ENCODE measurements around the gene CHST12.

DNA sequence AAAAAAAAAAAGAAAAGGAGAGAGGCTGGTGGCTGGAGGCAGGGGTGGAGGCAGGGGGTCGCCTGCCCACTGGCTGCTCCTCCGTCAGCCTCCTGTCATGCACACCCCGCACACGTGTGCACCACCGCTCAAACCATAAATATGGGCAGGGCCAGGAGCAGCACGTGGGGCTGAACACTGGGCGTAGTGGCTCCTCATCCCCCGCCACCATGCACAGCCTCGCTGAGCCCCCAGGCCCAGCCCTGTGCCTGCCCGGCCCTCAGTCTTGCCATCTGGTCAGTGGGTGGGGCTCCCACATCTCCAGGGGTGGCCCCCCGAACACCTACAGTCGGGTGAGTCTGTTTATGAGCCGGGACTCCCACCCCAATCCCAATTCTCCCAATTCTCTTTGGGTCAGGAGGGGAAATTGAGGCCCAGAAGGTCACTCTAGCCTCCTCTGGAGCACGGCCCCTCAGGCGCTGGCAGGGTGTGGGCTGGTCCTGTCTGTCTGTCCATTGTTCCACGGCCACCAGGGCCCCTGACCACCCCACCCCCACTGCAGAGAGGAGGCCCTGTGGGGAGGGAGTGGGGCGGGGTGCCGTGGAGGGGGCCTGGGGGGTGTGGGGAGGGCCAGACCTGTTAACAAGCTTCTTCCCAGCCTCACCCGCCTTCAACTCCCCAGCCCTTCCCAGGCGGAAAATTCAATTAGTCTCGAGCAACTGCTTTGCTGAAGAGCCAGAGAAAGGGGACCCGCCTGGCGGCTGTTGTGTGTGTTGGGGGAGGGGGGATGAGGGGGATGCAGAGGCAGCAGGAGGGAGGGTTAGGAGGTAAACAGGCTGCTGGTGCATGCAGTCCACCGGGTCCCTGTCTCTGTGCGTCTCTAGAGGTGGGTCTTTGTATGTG lies 92.2 kb downstream of the CHST12 start:
- TF ChIP-seq CTCF (IDR thresholded peaks at IDR 0.05; ENCODE audit: poor library complexity, severe bottlenecking) (no peak), EP300 (conservative IDR thresholded peaks at IDR 0.05; ENCODE audit: poor library complexity, severe bottlenecking) (no peak), MXI1 (conservative IDR thresholded peaks at IDR 0.05; ENCODE audit: poor library complexity, severe bottlenecking) (no peak), EZH2 (IDR thresholded peaks at IDR 0.05; ENCODE audit: borderline replicate concordance, insufficient read depth, low read length, poor library complexity, severe bottlenecking) (no peak), TAF1 (IDR thresholded peaks at IDR 0.05; ENCODE audit: low read depth) (no peak), POLR2AphosphoS5 (IDR thresholded peaks at IDR 0.05) (no peak)

Data from neural cell (in vitro differentiated cells).